Activated CD8-positive, alpha-beta memory T cell treated with anti-CD3 and anti-CD28 coated beads for 1 hour (primary cell): ENCODE data around the gene DCAF6.

Experiments used
- DNase-seq, 2 donors: peaks; one replicate each; pipeline ENCODE4 v3.0.0-alpha.2; 2020; ENCODE audit warnings: low read depth in 1 of 2; ENCODE audit errors: extremely low read depth in 1 of 2

Gene DCAF6

DNA sequence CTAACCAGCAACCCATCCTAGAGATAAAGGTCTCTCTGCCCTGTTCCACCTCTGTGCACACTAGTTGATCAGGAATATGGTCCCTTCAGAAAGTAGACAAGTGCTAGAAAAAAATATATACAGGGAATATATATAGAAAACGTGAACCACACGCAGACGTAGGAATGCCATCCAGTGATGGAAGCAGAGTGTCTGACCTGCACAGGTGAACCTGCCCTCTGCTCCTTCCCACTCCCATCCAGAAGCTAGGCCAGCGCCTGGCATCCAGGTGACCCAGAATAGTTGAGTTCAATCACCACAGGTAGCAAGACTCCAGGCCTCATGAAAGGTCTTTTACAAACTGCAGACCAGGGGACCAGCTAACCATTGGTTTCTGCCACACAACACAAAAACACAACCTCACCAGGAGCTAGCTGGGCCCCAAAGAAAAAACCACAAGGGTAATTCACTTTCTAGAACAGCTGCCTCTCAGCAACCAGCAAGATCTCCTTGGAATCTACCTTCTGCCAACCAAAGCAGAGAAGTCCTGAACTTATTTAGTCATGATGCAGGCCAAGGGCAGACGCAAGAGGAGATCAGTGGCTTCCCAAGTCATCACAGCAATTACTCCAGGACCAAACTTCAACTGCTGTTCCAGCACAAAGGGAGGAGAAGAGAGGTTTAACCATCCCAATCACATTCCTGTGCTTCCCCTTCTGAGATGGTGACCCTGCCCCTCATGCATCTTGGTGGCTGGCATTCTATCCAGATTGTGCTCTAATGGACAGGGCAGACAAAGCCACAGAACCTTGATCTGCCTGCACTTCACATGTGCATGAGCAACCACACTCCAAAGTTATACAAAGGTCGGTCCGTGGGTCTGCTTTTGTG lies 147.2 kb downstream of the DCAF6 start:
- DNase-seq, result no peak

DNA sequence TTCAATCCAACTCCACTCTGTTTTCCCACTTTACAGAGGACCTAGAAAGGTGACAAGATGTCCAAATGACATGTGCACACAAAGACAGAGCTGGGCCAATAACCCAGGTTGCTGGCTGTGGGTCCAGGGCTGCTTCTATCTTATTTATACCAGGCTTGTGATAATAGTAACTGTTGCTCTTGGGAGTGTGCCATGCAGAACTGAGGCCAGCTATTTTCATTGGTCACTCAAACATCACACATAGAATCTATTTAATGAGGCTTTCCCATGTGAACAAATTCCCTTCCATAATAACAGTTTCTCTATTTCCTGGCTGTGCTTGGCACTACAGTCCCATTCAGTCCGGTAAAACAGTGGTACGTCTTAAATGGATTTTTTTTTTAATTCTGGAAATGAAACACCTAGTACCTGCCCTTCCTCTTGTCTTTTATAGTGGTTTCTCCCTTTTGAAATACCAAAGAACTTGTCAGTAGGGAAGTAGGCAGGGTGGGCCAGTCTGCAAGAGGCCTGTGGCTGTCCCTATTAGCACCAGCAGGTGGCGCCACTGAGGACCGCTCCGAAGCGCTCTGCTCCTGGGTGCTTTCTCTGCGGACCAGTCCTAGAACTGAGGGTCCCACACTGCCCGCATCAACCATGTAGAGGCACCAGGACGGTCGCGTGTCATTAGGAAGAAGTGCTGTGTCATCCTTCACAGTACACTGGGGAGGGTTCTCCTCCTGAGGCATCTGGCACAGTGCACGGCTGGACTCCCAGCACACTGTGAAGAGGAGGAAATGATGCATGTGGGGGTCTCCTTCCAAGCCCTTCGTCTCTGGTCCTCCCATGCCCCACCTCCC lies 148.1 kb downstream of the DCAF6 start:
- DNase-seq, result peak; percentile 8 to 49

DNA sequence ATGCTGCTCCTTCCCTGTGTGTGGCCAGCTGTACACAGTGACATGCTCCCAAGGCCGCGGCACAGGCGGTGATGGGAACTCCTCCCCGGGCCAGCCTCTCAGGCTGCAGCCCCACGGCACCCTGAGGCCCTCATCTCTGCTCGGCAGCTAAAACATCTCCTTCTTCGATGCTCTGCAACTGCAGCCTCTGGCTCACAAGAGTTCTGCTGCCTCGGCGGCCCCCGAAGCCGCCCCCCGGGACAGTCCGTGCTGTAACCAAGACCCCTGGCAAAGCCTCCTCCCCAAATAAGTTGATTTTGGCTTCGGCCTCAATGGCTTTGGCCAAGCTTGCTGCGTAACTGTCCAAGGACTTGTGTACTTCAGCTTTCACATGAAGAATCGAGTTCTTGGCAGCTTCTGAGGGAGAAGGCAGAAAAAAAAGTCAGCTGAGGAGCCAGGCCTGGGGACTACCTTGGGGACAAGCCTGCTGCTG lies 149.0 kb downstream of the DCAF6 start:
- no peak for DNase-seq

DNA sequence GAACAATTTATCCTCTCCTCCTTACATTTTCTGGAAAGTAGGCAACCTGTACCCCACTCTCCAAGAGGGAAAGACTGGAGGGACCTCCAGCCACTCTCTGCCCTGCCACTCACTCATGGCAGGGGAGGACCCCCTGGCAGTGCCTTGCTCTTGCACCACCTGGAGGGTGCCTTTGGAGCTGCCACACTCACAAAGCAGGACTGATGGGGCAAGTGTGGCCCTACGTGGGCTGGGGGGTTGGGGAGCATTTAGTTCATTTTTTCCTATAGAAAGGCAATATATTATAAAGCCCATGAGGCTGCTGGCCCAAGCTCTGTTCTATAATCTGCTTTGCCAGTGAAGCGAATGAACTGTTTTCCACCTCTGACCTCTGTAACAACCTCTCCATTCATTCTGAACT lies 150.0 kb downstream of the DCAF6 start:
- no peak for DNase-seq

DNA sequence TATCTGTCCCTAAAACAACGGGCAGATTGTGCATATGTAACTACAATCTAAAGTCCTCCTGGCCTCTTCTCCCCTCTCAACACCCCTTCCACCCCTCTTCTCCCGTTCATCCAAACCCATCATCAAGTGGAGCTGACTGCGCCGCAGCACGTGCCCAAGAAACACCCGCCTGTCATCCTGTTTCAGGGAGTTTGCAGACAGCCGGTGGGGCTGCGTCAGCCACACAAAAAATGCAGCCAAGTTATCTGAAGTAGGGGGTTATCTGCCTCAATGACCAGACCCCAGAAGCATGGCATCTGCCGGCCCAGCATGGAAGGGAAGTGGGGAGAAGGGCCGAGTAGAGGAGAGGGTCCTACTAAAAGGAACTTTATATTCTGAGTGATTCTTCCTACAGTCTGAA lies 151.2 kb downstream of the DCAF6 start:
- no peak for DNase-seq

DNA sequence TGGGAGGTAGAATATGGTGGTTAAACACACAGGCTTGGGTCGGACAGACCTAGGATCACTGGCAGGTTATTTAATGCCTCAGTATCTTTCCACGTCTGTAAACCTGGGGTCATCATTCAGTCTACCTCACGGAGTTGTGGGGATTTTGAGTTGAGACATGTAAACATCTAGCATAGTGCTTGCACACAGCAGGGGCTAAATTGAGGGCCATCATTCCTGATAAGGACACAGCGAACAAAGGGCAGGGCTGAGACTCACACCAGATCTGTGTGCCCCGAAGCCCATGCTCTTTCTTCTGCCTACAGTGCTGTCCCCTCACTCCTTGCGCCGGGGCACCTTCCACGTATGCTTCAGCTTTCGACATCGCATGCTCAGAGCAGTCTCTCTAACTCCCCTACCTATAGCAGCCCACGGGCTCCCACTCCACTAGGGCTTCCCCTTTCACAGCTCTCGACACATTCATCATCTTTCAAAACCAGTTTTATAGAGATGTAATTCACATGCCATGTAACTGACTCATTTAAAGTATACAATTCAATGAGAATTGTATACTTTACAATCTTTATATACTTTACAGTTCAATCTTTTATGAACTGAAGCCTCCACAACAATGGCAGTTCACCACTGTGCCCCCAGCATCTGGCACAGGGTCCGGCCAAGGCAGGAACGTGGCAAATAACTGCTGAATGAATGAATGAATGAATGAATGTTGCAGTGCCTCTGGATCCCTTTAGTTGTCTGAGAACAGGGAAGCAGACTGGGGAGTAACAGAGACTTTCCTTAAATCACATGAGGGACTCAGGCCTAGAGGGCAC lies 152.2 kb downstream of the DCAF6 start:
- DNase-seq, result no peak

DNA sequence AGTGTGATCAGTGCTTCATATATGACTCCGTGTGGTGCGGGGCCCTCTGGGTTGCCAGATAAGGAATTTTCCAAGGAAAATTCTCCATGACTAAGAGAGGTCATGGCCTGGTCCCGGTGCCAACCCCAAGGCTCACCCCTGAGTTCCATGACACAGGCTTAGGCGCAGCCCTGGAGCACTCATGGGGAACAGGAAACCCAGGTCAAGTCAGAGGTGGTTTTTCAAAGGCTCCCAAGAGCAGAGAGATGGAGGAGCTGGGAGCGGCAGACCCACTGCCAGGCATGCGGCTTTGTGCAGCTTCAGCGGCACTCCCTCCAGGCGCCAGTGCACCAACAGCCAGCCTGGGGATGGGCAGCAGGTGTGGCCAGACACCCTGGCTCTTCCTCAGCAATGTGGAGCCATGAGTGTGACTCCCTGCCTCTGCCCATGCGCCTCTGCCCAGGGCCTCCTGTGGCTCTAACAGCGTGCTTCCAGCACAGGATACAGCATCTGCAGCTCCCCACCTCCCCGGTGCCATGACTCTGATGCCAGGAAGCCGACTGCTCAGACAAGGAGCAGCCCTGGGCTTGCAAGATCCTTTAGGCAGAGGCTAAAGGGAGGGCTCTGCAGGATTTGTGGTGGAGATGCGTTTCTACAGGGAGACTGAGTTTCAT lies 153.0 kb downstream of the DCAF6 start:
- no peak for DNase-seq

DNA sequence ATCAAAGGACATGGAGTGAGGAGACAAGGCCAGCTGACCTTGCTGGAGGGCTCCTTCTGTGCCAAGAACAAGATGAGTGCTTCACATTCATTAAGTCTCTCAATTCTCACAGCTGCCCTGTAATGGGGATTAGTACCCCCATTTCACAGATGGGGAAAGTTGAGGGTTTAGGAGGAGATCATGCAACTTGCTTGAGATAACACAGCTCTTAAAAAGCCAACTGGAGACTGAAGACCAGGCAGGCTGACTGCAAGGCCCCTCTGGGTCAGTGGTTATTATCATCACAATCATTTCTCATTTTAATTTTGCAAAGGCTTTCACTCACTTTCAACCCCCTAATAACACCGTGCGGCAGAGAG lies 153.5 kb downstream of the DCAF6 start:
- DNase-seq, result no peak

DNA sequence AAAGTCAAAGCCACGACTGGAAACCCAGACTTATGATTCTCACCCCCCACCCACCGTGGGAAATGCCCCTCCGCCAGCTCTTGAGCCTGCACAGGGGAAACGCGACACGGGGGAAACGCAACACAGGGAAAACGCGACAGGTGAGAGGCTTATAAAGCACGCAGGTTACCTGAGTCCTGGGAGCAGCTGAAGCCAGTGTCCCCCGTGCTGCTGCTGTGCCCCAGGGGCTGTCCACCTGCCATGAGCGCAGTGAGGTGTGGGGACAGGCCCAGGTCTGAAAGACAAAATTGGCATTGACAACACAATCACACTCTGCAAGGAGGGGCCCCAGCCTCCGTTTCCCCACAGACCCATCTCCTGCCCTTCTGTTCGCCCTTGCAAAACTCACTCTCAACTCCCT lies 153.9 kb downstream of the DCAF6 start:
- DNase-seq, result no peak

DNA sequence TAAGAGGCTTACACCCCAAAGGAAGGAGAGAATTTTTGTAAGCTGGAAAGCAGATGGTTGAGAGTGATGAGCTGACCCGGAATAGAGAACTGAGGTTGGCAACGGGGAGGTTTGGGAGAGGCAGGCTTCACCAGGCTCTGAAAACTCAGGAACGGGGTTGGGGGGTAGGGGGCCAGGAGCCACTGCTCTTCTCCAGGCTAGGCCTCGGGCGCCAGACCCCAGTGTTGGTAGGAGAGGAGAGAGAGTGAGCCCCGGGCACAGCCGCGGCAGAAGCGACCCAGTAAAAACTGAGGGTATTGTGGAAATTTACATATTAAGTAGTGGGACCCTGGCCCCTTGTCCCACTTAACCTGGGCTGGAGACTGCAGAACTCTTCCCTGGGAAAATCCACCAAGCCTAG lies 154.6 kb downstream of the DCAF6 start:
- no peak for DNase-seq

DNA sequence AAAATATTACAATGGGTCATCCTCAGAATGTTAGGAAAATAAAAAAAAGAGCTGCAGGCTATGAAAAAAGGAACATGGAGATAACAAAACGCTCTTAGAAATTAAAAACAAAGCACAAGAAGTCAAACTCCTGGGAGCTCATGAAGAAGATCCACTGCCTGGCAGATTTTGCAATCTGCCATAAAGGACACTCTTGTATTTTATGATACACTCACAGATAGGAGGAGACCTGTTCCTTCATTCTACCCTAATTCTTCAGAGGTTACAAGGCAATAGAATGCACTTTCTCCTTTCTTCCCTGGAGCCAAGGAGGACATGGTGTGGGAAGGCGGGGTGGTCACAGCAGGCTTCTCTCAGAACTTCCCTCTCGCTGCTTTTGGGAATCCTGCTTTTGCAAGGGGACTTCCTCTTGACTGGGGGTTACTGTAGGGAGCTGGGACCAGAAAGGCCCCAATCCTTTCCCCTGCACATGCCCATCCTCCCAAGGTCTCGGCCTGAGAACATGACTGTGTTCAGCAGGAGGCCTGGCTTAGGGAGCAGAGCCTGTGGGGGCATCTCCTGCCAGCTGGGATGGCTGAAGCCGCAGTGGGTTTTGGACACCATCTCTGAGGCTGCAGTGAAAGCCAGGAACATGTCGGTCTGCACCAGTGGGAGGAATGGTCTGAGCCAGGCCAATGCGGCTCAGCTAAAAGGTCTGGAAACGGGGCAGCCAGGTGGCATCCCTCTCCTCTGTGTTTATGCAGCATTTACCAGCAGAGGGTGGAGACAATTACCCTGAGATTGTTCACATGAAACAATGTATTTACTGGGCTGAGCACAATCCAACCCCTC lies 155.5 kb downstream of the DCAF6 start:
- DNase-seq, result no peak

DNA sequence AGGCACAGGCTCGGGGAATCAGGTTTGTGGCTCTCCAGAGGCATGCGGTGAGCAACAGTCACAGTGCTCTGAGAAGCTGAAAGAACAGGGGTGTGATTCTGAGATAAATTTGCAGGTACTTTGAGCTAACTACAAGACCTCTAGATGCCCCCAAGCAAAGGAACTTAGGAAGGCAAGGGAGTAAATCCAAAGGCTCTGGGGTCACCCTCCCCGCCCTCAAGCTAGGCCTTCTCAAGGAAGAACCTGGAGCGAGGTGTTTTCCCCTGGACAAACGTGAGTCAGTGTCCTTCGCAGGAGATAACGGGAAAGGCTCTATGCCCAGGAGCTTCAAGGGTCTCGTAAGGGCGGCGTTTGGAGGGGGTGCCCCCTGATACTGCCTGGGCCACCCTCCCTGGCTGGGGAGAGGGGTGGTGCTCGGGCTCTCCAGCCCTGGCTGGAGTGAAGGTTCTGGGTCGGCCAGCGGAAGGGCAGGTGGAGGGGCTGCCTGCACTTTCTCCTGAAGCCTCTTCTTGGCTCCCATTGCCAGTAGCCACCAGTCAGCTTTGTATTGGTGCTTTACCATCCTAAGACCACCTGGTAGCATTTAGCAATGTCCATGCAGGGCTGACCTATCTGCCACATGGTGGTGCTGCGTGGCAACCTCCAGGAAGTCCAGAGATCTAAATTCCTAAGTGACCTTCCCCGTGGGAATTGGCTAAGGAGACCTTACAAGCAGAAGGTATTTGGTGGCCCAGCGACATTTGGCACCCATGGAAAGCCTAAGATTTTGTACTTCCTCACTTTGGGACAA lies 156.3 kb downstream of the DCAF6 start:
- DNase-seq, result no peak

DNA sequence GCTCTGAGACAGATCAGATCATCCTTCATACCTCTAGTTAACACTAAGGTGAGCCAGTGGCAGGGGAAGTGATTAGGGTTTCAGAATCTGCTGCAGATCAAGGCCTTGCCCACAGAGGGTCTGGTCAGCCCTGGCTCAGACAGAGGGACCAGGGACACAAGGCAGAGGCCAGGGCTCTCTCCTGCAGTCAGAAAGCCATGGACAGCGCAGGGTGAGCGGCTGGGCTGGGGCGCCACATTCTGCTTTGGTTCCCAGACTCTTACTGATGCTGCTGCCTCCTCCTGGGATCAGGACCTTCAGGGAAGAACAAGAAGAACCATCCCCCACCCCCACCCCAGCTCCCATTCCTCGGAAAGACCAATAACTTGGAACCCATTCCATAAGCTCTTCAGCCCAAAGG lies 157.1 kb downstream of the DCAF6 start:
- DNase-seq, result no peak

DNA sequence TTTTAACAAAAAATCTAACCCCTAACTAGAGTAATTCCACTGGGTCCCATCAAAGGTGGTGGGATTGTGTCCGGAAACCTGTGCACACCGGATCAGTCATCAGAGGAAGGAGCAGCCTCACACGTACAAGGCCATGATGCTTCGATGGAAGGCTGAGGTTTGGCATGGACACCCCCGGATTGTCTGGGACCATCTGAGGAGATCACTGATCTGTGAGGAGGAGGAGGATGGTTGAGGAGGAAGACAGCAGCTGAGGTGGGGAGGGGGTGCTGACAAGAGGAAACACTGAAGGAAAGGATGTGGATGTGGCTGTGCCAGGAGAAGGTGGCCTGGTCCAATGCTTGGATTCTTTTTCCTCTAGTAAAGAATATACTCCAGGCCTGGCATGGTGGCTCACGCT lies 159.0 kb downstream of the DCAF6 start:
- no peak for DNase-seq

DNA sequence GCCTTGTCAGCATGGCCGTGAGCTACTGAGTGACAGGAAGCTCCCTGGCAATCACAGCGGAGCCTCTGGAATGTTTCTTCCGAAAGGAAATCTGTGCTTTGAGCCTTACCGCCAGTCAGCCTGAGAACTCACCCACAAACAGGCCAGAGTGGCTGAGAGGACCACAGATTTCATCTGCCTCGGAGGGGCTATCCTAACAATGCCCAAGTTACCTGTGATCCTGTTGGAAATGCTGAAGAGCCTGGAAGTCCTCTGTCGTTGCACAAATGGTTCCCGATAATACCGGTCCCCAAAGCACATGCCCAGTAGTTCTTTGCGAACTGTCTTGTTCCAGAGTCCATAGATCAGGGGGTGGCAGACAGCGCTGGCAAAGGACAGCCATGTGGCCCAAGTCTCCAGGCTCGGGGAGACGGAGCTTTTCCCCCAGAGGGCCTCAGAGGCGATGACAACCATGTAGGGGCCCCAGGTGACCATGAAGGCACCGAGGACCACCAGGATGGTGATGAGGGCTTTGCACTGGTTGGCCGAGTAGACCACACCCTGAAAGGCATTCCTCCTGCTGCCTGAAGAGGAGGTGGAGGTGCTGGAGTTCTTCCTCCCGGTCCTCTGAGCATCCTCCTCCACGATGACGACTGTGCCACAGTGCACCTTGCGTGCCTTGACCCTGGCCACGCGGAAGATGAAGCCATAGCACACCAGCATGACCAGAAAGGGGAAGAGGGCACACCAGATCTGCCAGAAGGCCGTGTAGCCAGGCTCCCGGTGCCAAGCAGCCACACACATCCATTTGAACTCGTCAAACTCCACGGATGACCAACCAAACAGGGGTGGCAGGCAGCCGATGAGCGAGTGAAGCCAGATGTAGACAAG lies 160.0 kb downstream of the DCAF6 start:
- no peak for DNase-seq

DNA sequence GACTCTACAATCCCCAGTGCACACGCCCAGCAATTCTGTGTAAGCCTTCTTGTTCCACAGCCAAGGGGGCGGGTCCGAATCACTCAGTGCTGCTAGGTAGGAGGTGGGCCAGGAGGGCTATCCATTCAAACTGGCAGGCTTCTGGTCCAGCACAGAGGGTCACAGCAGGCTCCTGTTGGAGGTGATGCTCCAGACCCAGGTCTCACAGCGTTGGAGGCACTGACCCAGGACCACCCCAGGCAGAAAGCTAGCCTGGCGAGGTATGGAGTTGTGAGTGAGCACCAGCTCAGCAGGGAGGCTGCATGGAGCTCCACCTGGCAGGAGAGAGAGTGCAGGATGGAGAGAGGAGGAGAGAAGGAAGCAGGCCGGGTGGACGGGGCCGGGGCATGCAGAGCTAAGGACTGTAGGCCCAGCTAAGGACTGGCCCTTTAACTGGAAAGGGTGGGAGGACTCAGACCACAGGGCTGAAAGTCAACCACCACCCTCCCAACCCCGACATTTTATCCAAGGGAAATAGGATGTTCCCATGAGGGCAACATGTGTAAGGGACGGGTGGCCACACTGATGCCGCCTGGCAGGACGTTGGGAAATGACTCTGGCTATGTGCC lies 161.5 kb downstream of the DCAF6 start:
- no peak for DNase-seq

DNA sequence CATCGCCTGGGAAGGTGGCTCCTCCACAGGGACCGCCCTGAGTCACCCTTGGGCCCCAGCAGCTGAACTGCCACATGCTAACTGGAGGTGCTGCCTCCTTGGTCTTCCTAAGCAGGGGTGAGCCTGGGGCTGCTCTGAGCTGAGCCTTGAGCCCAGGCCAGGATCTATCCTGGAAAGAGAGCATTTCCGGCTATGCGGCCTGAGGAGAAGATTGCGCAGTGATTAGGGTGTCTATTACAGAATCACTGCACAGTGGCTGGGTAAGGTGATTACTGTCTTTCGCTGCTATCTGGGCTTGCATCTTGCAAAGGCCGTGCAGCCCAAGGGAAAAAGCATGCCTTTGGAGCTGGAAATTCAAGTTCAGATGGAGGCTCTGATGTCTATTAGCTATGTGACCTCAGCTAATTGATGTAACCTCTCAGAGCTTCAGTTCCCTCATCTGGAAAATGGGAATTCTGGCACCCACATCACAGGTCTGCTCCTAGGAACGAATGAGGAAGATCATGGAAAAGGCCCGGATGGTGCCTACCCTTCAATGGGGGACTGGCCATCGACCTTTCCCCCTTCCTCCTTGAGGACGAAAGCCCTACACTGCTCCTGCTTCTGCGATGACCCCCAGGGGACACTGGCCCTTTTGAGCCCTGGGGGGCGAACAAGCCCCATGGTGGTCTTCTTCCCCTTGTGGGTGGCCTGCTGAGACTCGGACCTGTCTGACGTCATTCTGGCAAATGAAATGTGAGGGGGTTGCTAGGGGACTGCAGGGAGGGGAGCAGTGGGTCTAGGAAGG lies 162.2 kb downstream of the DCAF6 start:
- no peak for DNase-seq
